HepG2 (cell line): Measurements from ENCODE around the gene PSMC2. TPM values are rescaled to one million over a fixed set of nuclear protein-coding genes. Genes with fewer than 3 reads are reported as not detected.
A peak's percentile ranks its signal among the peaks of the same experiment; 100 is the strongest.

Experiments
- ERF ChIP-seq: IDR thresholded peaks from 2 replicates; pipeline ENCODE4 v1.6.1; 2018; ENCODE audit warnings: missing biosample characterization, missing genetic modification reagents
- FOSL2 ChIP-seq: sonication (generic); formaldehyde crosslinking; IDR thresholded peaks from 2 replicates; pipeline ENCODE4 v1.4.0; 2020; ENCODE audit warnings: missing genetic modification reagents
- GMEB2 ChIP-seq: IDR thresholded peaks from 2 replicates; pipeline ENCODE4 v1.6.1; 2016; ENCODE audit warnings: missing biosample characterization, missing genetic modification reagents, low read depth
- KLF6 ChIP-seq: IDR thresholded peaks from 2 replicates; pipeline ENCODE4 v1.8.0; 2016; ENCODE audit warnings: missing biosample characterization, missing genetic modification reagents
- MED13 ChIP-seq: sonication (generic); formaldehyde crosslinking; IDR thresholded peaks from 2 replicates; pipeline ENCODE4 v1.5.0; 2020; ENCODE audit warnings: missing genetic modification reagents
- RARG ChIP-seq: sonication (generic); formaldehyde crosslinking; IDR thresholded peaks from 2 replicates; pipeline ENCODE4 v1.4.0; 2020; ENCODE audit warnings: low read depth, mild to moderate bottlenecking, missing genetic modification reagents
- SIN3B ChIP-seq: fragments of 150-350 bp; IDR thresholded peaks from 2 replicates; pipeline ENCODE4 v1.6.1; 2014; ENCODE audit warnings: low read length
- SKI ChIP-seq: fragments of 450-650 bp; IDR thresholded peaks from one replicate; pipeline ENCODE4 v1.6.1; 2018; ENCODE audit warnings: mild to moderate bottlenecking; ENCODE audit not compliant: partially characterized antibody
- SP2 ChIP-seq: sonication (generic); formaldehyde crosslinking; IDR thresholded peaks from 2 replicates; pipeline ENCODE4 v1.5.1; 2020; ENCODE audit warnings: mild to moderate bottlenecking, missing genetic modification reagents
- THAP11 ChIP-seq: IDR thresholded peaks from 2 replicates; pipeline ENCODE4 v1.6.1; 2016; ENCODE audit warnings: missing biosample characterization, missing genetic modification reagents
- ZBTB26 ChIP-seq: IDR thresholded peaks from 2 replicates; pipeline ENCODE4 v1.6.1; 2016; ENCODE audit warnings: missing compliant biosample characterization, missing genetic modification reagents, borderline replicate concordance
- ZFP36L2 ChIP-seq: sonication (generic); formaldehyde crosslinking; IDR thresholded peaks from 2 replicates; pipeline ENCODE4 v1.4.0; 2020; ENCODE audit warnings: missing genetic modification reagents
- ZHX2 ChIP-seq, 2 experiments: sonication (generic) in 1 of 2; formaldehyde crosslinking in 1 of 2; IDR thresholded peaks; 2 replicates each; pipeline versions ENCODE4 v1.6.1 to v1.9.0; 2014 to 2022; ENCODE audit warnings: antibody characterized with exemption in 1 of 2, borderline replicate concordance in 1 of 2, inconsistent platforms in 1 of 2, low read depth in 1 of 2, missing genetic modification reagents in 1 of 2
- ZNF121 ChIP-seq: sonication (generic); formaldehyde crosslinking; IDR thresholded peaks from 2 replicates; pipeline ENCODE4 v1.5.0; 2020; ENCODE audit warnings: mild to moderate bottlenecking, missing genetic modification reagents
- ZNF160 ChIP-seq: sonication (generic); formaldehyde crosslinking; IDR thresholded peaks from 2 replicates; pipeline ENCODE4 v1.8.0; 2022; ENCODE audit warnings: mild to moderate bottlenecking, inconsistent platforms, missing genetic modification reagents
- ZNF33A ChIP-seq: sonication (generic); formaldehyde crosslinking; IDR thresholded peaks from 2 replicates; pipeline ENCODE4 v1.5.1; 2020; ENCODE audit warnings: missing genetic modification reagents, mild to moderate bottlenecking, moderate library complexity, borderline replicate concordance
- ZNF354B ChIP-seq: sonication (generic); formaldehyde crosslinking; IDR thresholded peaks from 2 replicates; pipeline ENCODE4 v1.8.0; 2022; ENCODE audit warnings: mild to moderate bottlenecking, missing genetic modification reagents
- ZNF441 ChIP-seq: sonication (generic); formaldehyde crosslinking; IDR thresholded peaks from 2 replicates; pipeline ENCODE4 v1.7.0; 2021; ENCODE audit warnings: missing genetic modification reagents, borderline replicate concordance
- ZNF605 ChIP-seq: sonication (generic); formaldehyde crosslinking; IDR thresholded peaks from 2 replicates; pipeline ENCODE4 v1.8.0; 2022; ENCODE audit warnings: mild to moderate bottlenecking, missing genetic modification reagents
- ZNF816 ChIP-seq: sonication (generic); formaldehyde crosslinking; IDR thresholded peaks from 2 replicates; pipeline ENCODE4 v1.8.0; 2022; ENCODE audit warnings: missing genetic modification reagents, mild to moderate bottlenecking, borderline replicate concordance
- ZNF83 ChIP-seq: sonication (generic); formaldehyde crosslinking; IDR thresholded peaks from 2 replicates; pipeline ENCODE4 v1.4.0; 2020; ENCODE audit warnings: missing genetic modification reagents, mild to moderate bottlenecking, borderline replicate concordance
- ZSCAN21 ChIP-seq: sonication (generic); formaldehyde crosslinking; IDR thresholded peaks from 2 replicates; pipeline ENCODE4 v1.8.0; 2022; ENCODE audit warnings: mild to moderate bottlenecking, missing genetic modification reagents, moderate library complexity, borderline replicate concordance
- polyA plus RNA-seq, 8 experiments: library from polyadenylated mRNA; depleted of rRNA in 3 of 8; stranded (reverse) in 7 of 8; unstranded in 1 of 8; fragments of >200 nt; fragmentation: Illumina TruSeq in 4 of 8; extraction: Trizol in 4 of 8; gene quantifications; 2 replicates each; pipeline versions ENCODE4 v1.2.1 to v1.2.3, GENCODE V29; 2011 to 2016; ENCODE audit warnings: low read depth in 4 of 8, missing spikeins in 1 of 8, mixed read lengths in 1 of 8; ENCODE audit not compliant: insufficient read depth in 1 of 8
- total RNA-seq, 5 experiments: library from RNA; depleted of rRNA; stranded (reverse); fragments of >200 nt; fragmentation: Illumina TruSeq; extraction: Trizol; gene quantifications; 2 replicates each; pipeline ENCODE4 v1.2.3, GENCODE V29; 2016; ENCODE audit warnings: low read depth in 1 of 5

PSMC2 gene
- total and polyA plus RNA-seq, 2 of the 13 experiments (the other 11 are each of a cell fraction or from before 2014, with no cell fraction given) = 89.9 to 181 TPM

- TF ChIP-seq ZHX2 (IDR thresholded peaks at IDR 0.05; ENCODE audit: low read depth) = peak; percentile 85
- no peak for TF ChIP-seq ZHX2 (CRISPR knock-in tag; IDR thresholded peaks at IDR 0.05; ENCODE audit: borderline replicate concordance)
- TF ChIP-seq ZNF605 (CRISPR knock-in tag) = peak; percentile 94; the same call in 1 of the 2 replicates
- peak; percentile 43; the same call in 1 of the 2 replicates for TF ChIP-seq ZNF441 (CRISPR knock-in tag)
- 0 out of 2 replicates have a peak, but pooled peaks have one; percentile 66 for TF ChIP-seq ZNF816 (CRISPR knock-in tag)
- TF ChIP-seq GMEB2 (CRISPR knock-in tag) = peak; percentile 60
- TF ChIP-seq ZNF83 (CRISPR knock-in tag) = no peak
- peak; percentile 78 for TF ChIP-seq ERF (CRISPR knock-in tag)
- TF ChIP-seq ZNF33A (CRISPR knock-in tag) = peak; percentile 7; the same call in 1 of the 2 replicates
- peak; percentile 65; the same call in 1 of the 2 replicates for TF ChIP-seq KLF6 (CRISPR knock-in tag)
- no peak for TF ChIP-seq RARG (CRISPR knock-in tag)
- TF ChIP-seq ZFP36L2 (CRISPR knock-in tag) = no peak
- no peak for TF ChIP-seq ZNF121 (CRISPR knock-in tag)
- TF ChIP-seq FOSL2 (CRISPR knock-in tag) = peak; percentile 67; the same call in 1 of the 2 replicates
- peak; percentile 83 for TF ChIP-seq MED13 (CRISPR knock-in tag)
- TF ChIP-seq ZNF354B (CRISPR knock-in tag) = no peak
- peak; percentile 79; the same call in 1 of the 2 replicates for TF ChIP-seq ZBTB26 (CRISPR knock-in tag)
- peak; percentile 91 for TF ChIP-seq SIN3B
- 0 out of 2 replicates have a peak, but pooled peaks have one; percentile 19 for TF ChIP-seq SP2
- TF ChIP-seq ZSCAN21 (CRISPR knock-in tag) = peak; percentile 85
- no peak for TF ChIP-seq SKI
- TF ChIP-seq ZNF160 (CRISPR knock-in tag) = peak; percentile 83; the same call in 1 of the 2 replicates
- TF ChIP-seq THAP11 = peak; percentile 94
Observed at GRCh38 chr7:103344453-103345149, 2.8 kb upstream of the PSMC2 start, which contains the start of gene DNAJC2 (continued).
